GM13976 (cell line): Measurements from ENCODE around the gene KCMF1.

ENCODE experiments used
- DNase-seq: peaks from one replicate; pipeline ENCODE4 v3.0.0; 2012; ENCODE audit warnings: low spot score
- in situ Hi-C: fragments of 300-500 bp; cut with MboI; formaldehyde crosslinking; loops from one replicate; pipeline ENCODE4 v1.12.0; 2022; ENCODE audit warnings: low sequenced_read_pairs, mixed read lengths, inconsistent platforms; ENCODE audit not compliant: unreplicated experiment
- TF ChIP-seq, protein P1 (sequence below): IDR thresholded peaks from 2 replicates; pipeline ENCODE4 v1.5.1; 2012; ENCODE audit warnings: borderline replicate concordance, mild to moderate bottlenecking; ENCODE audit not compliant: insufficient read depth; ENCODE audit errors: extremely low read depth, missing control alignments, control extremely low read depth

The KCMF1 gene

DNA sequence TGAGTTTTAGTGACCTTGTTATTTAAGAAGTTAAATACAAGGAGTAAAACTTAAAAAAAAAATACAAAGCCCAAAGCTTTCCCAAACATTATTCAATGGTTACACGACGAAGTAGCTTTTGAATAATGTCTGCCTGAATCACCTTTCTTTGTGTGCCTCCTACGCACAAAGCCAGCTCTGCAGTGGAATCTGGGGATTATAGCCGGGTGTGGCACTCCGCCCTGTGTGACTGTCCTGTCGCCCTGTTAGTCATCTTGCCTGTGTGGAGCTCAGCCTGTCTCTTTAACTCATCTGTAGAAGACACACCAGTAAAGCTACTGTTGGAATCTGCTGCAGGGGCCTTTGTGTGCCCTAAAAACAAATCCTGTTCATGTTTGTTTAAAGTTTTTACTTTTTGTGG, 82.8 kb downstream of the KCMF1 start:
- DNase-seq = no peak
- TF ChIP-seq, protein P1, sequence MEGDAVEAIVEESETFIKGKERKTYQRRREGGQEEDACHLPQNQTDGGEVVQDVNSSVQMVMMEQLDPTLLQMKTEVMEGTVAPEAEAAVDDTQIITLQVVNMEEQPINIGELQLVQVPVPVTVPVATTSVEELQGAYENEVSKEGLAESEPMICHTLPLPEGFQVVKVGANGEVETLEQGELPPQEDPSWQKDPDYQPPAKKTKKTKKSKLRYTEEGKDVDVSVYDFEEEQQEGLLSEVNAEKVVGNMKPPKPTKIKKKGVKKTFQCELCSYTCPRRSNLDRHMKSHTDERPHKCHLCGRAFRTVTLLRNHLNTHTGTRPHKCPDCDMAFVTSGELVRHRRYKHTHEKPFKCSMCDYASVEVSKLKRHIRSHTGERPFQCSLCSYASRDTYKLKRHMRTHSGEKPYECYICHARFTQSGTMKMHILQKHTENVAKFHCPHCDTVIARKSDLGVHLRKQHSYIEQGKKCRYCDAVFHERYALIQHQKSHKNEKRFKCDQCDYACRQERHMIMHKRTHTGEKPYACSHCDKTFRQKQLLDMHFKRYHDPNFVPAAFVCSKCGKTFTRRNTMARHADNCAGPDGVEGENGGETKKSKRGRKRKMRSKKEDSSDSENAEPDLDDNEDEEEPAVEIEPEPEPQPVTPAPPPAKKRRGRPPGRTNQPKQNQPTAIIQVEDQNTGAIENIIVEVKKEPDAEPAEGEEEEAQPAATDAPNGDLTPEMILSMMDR = no peak
- in situ Hi-C loops = no loop called here

DNA sequence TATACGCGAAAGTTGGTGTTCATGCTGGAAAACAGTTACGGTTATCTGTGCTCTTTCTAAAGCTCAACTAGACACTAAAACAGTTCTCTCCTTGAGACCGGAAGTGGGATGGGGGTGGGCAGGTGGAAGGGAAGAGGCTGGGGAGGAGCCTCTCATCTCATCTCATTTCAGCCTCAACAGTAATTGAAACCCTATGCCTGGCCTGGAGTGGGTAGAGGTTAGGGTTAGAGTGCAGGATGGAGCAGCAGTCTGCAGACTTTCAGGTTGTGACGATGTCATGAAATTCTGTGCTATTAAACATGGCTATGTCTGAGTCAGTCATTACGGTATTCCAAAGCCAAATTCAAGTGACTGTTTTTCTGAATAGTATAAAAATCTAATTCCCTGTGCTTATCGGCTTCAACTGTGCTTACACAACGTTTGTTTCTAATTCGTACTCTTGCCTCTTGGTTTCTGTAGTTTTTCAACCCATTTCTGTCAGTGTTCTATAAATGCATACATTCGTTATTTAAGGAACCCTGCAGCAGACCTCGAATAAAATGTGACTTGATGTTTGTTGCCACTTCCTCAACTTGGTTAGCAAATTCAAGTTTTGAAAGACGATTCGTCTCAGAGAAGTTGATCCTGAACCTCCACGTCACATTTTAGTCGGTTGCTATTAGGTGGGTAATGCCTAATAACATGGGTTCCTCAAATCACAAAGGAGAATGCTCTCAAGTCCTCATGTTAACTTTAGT, 86.4 kb downstream of the KCMF1 start:
- DNase-seq = no peak
- TF ChIP-seq, protein P1 = no peak
- in situ Hi-C loops = no loop called here

DNA sequence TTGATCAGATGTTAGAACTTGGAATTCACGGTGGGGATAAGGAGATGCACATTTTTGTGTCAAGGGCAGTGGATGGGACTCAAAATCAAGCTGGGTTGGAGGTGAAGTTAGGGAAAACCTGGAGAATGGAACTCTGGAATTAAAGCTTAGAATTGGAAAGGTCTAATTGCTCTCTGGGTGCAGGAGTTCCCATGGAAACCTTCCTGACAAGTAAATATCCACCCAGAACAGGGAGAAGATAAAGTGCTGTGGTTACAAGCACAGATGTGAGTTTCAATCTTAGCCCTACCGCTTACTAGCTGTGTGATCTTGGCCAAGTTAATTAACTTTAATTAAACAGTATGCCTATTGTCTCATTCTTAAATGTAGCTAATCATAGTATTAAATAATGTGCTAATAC, 90.9 kb downstream of the KCMF1 start:
- in situ Hi-C loops = loop anchor here (10.0 kb wide), 1 partner anchor 223 kb away; no protein-coding TSS in a partner anchor
- DNase-seq = no peak
- TF ChIP-seq, protein P1 = no peak

DNA sequence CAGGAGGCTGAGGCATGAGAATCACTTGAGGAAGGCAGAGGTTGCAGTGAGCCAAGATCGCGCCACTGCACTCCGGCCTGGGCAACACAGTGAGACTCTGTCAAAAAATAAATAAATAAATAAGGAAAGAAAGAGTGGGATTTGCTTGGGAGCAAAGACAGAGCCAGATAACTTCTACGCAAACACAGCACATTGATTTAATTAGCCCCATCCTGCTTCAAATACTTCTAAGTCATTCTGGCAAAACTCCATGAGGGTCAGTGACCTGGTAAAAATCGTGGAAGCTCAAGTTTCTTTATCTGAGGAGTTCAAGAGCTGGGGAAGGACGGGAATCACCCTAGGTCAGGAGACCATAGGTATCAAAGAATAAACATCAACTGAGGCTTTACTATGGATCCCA, 91.6 kb downstream of the KCMF1 start:
- TF ChIP-seq, protein P1 = no peak
- in situ Hi-C loops = loop anchor here (10.0 kb wide), 1 partner anchor 222 kb away; no protein-coding TSS in a partner anchor
- no peak for DNase-seq

DNA sequence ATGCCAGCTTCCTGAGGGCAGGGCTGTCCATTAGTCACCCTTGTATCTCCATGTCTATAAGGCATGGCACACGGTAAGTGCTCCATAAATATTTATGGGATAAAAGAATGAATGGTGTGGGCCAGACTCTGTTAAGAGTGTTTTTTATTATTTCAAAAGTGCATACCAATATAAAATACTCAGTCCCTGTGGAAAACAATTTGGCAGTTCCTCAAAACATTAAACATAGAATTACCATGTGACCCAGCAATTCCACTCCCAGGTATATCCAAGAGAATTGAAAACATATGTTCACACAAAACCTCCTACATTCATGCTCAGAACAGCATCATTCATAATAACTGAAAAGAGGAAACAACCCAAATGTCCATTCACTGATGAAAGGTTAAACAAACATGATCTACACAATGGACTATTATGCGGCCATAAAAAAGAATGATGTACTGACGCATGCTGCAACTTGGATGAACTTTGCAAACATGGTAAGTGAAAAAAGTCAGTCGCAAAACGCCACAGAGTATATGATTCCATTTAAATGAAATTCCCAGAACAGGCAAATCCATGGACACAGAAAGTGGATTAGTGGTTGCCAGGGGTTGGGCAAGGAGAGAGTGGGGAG, 93.1 kb downstream of the KCMF1 start:
- DNase-seq = no peak
- TF ChIP-seq, protein P1 = no peak
- in situ Hi-C loops = loop anchor here (10.0 kb wide), 1 partner anchor 221 kb away; no protein-coding TSS in a partner anchor

DNA sequence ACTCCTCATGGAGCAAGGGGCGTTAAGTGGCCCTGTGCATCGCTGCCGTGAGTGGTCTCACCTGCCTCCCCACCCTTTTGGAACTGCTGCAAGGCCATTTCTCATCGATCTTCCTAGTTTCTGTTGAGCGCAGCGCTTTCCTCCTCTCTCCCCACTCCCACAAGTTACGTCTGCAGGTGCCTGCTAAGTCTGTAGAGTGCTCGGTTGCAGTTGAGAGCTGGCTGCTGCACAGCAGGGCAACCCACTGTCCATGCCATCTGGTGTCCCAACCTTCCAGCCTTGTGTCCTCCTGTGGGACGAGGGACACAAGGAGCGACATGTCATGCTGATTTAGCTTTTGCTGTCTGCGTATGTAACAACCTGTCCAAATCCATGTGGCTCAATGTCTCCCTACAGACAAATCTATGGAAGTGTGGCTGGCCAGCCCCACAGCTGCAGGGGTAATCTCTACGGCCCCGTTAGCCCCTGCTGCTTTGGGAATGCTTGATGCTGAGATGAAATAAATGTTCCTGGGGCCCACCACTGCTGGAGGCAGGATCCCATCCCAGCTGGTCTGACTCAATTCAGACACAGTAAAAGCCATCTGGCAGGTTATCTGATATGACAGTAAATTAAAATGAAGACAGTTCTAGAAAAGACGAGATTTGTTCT, 94.1 kb downstream of the KCMF1 start:
- in situ Hi-C loops = loop anchor here (10.0 kb wide), 1 partner anchor 220 kb away; no protein-coding TSS in a partner anchor
- no peak for DNase-seq
- TF ChIP-seq, protein P1 = no peak
